Fibroblast of lung (primary cell): ENCODE results near the gene ZNF207. TPM values are rescaled to one million over a fixed set of nuclear protein-coding genes. Genes with fewer than 3 reads are reported as not detected.
A peak's percentile ranks its signal among the peaks of the same experiment; 100 is the strongest.

Experiments
- DNase-seq, 2 donors: peaks; one replicate each; pipeline versions ENCODE4 v3.0.0 to v3.0.0-alpha.2; 2010; ENCODE audit warnings: low read depth in 2 of 2
- H2AFZ ChIP-seq: 2 replicates; pipeline ENCODE4 v1.5.1; 2012; ENCODE audit warnings: low read length, control low read depth, inconsistent platforms
- H3K27ac ChIP-seq: 2 replicates; pipeline ENCODE4 v1.5.1; 2011; ENCODE audit warnings: low read length, control low read depth; ENCODE audit not compliant: insufficient read depth
- H3K27me3 ChIP-seq: 2 replicates; pipeline ENCODE4 v1.5.1; 2011; ENCODE audit warnings: mild to moderate bottlenecking, low read length; ENCODE audit not compliant: control insufficient read depth, insufficient read depth
- H3K36me3 ChIP-seq: 2 replicates; pipeline ENCODE4 v1.5.1; 2011; ENCODE audit warnings: low read length; ENCODE audit not compliant: control insufficient read depth, insufficient read depth
- H3K4me1 ChIP-seq: 2 replicates; pipeline ENCODE4 v1.5.1; 2011; ENCODE audit warnings: low read length; ENCODE audit not compliant: control insufficient read depth, insufficient read depth; ENCODE audit errors: extremely low read depth
- H3K4me2 ChIP-seq: 2 replicates; pipeline ENCODE4 v1.5.1; 2011; ENCODE audit warnings: low read length, control low read depth; ENCODE audit not compliant: insufficient read depth; ENCODE audit errors: extremely low read depth
- H3K4me3 ChIP-seq, 4 experiments: fragments of 200-600 bp in 1 of 4; sonication (generic) in 1 of 4; replicated peaks in 1 of 4; 2 replicates each; pipeline ENCODE4 v1.5.1; 2011 to 2016; ENCODE audit warnings: low read length in 4 of 4, low read depth in 3 of 4, mild to moderate bottlenecking in 3 of 4, control low read depth in 2 of 4, inconsistent platforms in 1 of 4, mixed read lengths in 1 of 4; ENCODE audit not compliant: insufficient read depth in 1 of 4; ENCODE audit errors: control extremely low read depth in 1 of 4
- H3K79me2 ChIP-seq: 2 replicates; pipeline ENCODE4 v1.5.1; 2012; ENCODE audit warnings: mild to moderate bottlenecking, low read length, inconsistent platforms; ENCODE audit not compliant: control insufficient read depth, insufficient read depth
- H3K9ac ChIP-seq: 2 replicates; pipeline ENCODE4 v1.5.1; 2011; ENCODE audit warnings: mild to moderate bottlenecking, low read length, control low read depth; ENCODE audit not compliant: insufficient read depth
- H3K9me3 ChIP-seq: 2 replicates; pipeline ENCODE4 v1.5.1; 2012; ENCODE audit warnings: low read depth, low read length; ENCODE audit not compliant: control insufficient read depth, insufficient read depth
- H4K20me1 ChIP-seq: 2 replicates; pipeline ENCODE4 v1.5.1; 2011; ENCODE audit warnings: low read length; ENCODE audit not compliant: control insufficient read depth, insufficient read depth; ENCODE audit errors: extremely low read depth
- CTCF ChIP-seq, 2 donors: IDR thresholded peaks in 1 of 2; conservative IDR thresholded peaks in 1 of 2; 1 replicate in 1 of 2; 2 replicates in 1 of 2; pipeline ENCODE4 v1.5.1; 2011 to 2012; ENCODE audit warnings: low read length in 2 of 2, control low read depth in 1 of 2, inconsistent platforms in 1 of 2, low read depth in 1 of 2, mild to moderate bottlenecking in 1 of 2
- EZH2 ChIP-seq: IDR thresholded peaks from 2 replicates; pipeline ENCODE4 v1.5.1; 2012; ENCODE audit warnings: low read length, control low read depth, mild to moderate bottlenecking; ENCODE audit errors: missing control alignments
- polyA plus RNA-seq, 2 donors: library from polyadenylated mRNA; depleted of rRNA in 1 of 2; stranded (reverse) in 1 of 2; unstranded in 1 of 2; fragments of >200 nt; gene quantifications; 2 replicates each; pipeline ENCODE4 v1.2.1, GENCODE V29; 2011 to 2012; ENCODE audit warnings: missing spikeins in 1 of 2
- total RNA-seq: library from RNA; depleted of rRNA; stranded (reverse); fragments of >200 nt; gene quantifications from 2 replicates; pipeline ENCODE4 v1.2.1, GENCODE V29; 2014

ZNF207 gene
- total and polyA plus RNA-seq, 2 donors (not counting 1 experiment from before 2014, with no cell fraction given), result 75.3 to 279 TPM

GRCh38 chr17:32307658-32308057 is 42.3 kb upstream of the ZNF207 start:
- Histone ChIP-seq H3K27me3 (peaks cover 2% of the 10 kb centered on the region), H3K9ac (no peak overlapping the region), H3K36me3 (no peaks in the 10 kb centered on the region), H3K4me1 (no peaks in the 10 kb centered on the region), H3K4me2 (no peak overlapping the region), H3K79me2 (no peaks in the 10 kb centered on the region), H2AFZ (no peak overlapping the region), H4K20me1 (no peaks in the 10 kb centered on the region), H3K4me3 (no peak overlapping the region), H3K9me3 (no peaks in the 10 kb centered on the region), H3K27ac (no peak overlapping the region)
- TF ChIP-seq CTCF (conservative IDR thresholded peaks at IDR 0.05 in 1 of 2, IDR thresholded peaks at IDR 0.05 in 1 of 2; ENCODE audit: low read depth in 1 of 2, low read length in 2 of 2) (no peak), EZH2 (no peak)
- no peak for DNase-seq

GRCh38 chr17:32311028-32311536 is 38.9 kb upstream of the ZNF207 start:
- peak overlapping the region; percentile 64 for H3K4me2 ChIP-seq
- H3K79me2 ChIP-seq, result no peaks in the 10 kb centered on the region
- TF ChIP-seq CTCF (conservative IDR thresholded peaks at IDR 0.05 in 1 of 2, IDR thresholded peaks at IDR 0.05 in 1 of 2; ENCODE audit: low read depth in 1 of 2, low read length in 2 of 2), result no peak
- TF ChIP-seq EZH2, result no peak
- no peaks in the 10 kb centered on the region for H3K4me1 ChIP-seq
- H3K27me3 ChIP-seq, result peaks cover 7% of the 10 kb centered on the region
- H2AFZ ChIP-seq, result no peak overlapping the region
- H3K4me3 ChIP-seq, result peak overlapping the region in 1 of 4 experiments; percentile 20
- no peak for DNase-seq
- no peak overlapping the region for H3K27ac ChIP-seq
- no peak overlapping the region for H3K9ac ChIP-seq
- no peaks in the 10 kb centered on the region for H3K36me3 ChIP-seq
- H3K9me3 ChIP-seq, result no peaks in the 10 kb centered on the region
- H4K20me1 ChIP-seq, result no peaks in the 10 kb centered on the region

DNA sequence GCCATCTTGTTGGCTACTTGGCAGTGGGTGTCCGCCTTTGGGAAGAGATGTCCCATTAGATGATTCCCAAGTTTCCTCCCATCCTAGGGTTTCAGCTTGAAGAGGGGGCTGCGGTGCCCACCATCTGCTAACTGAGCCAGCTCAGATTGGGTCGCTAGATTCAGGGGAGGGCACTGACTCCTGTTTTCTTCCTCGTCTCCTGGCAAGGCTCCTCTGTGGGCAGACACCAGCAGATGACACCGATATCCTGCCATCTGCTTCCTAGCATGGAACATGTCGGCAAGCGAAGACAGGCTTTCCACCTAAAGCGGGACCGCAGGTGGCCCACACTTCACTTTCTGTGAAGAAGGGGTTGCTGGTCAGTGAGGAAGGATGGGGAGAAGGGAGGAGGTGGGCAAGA is 35.3 kb upstream of the ZNF207 start:
- no peaks in the 10 kb centered on the region for H4K20me1 ChIP-seq
- H2AFZ ChIP-seq, result no peak overlapping the region
- no peaks in the 10 kb centered on the region for H3K4me1 ChIP-seq
- H3K27ac ChIP-seq, result no peak overlapping the region
- H3K36me3 ChIP-seq, result no peaks in the 10 kb centered on the region
- no peak overlapping the region for H3K9ac ChIP-seq
- no peak overlapping the region for H3K4me2 ChIP-seq
- H3K79me2 ChIP-seq, result no peaks in the 10 kb centered on the region
- no peak for TF ChIP-seq CTCF (conservative IDR thresholded peaks at IDR 0.05 in 1 of 2, IDR thresholded peaks at IDR 0.05 in 1 of 2; ENCODE audit: low read depth in 1 of 2, low read length in 2 of 2)
- no peak for TF ChIP-seq EZH2
- no peaks in the 10 kb centered on the region for H3K9me3 ChIP-seq
- no peak overlapping the region for H3K4me3 ChIP-seq
- DNase-seq, result no peak
- H3K27me3 ChIP-seq, result peaks cover 5% of the 10 kb centered on the region
